Panc1 (cell line): ENCODE measurements around the gene BAX. TPM values are rescaled to one million over a fixed set of nuclear protein-coding genes. Genes with fewer than 3 reads are reported as not detected.
A peak's percentile ranks its signal among the peaks of the same experiment; 100 is the strongest.
"Not testable (repeated sequence)": the region's sequence is repeated elsewhere in the genome, so short reads cannot be mapped to it uniquely, and the experiment has no call there.

Experiments
- ATAC-seq: fragments of 200-7000 bp; cut with Tn5 transposase; 2 replicates; pipeline ENCODE4 v1.9.1; 2020; ENCODE audit warnings: mild to moderate bottlenecking, moderate library complexity
- BruUV-seq: library from RNA; stranded (reverse); fragments of 400-500 nt; replicated peaks from 2 replicates; lab custom pipeline; 2021; lab: Mats Ljungman, UMichigan
- CTCF ChIA-PET: fragments of 300-600 bp; sonication (Branson Sonifier 250); formaldehyde crosslinking; loops from one replicate; lab custom pipeline; 2022; ENCODE audit warnings: antibody characterized with exemption; lab: Charles Lee
- POLR2A ChIA-PET: fragments of 300-600 bp; sonication (Branson Sonifier 250); formaldehyde crosslinking; loops from one replicate; lab custom pipeline; 2022; ENCODE audit warnings: antibody characterized with exemption; lab: Charles Lee
- DNase-seq: peaks from one replicate; pipeline ENCODE4 v3.0.0-alpha.2; 2010; ENCODE audit warnings: low read depth, low spot score
- H3K27ac ChIP-seq: 2 replicates; pipeline ENCODE4 v1.5.1; 2011; ENCODE audit warnings: mild to moderate bottlenecking, low read length, inconsistent platforms
- H3K27me3 ChIP-seq: fragments of 200-500 bp; sonication (Bioruptor generic); 2 replicates; pipeline ENCODE4 v1.6.0; 2014; ENCODE audit warnings: low read length, inconsistent platforms; ENCODE audit not compliant: control insufficient read depth, insufficient read depth
- H3K36me3 ChIP-seq: fragments of 200-500 bp; sonication (Bioruptor generic); 2 replicates; pipeline ENCODE4 v1.5.1; 2014; ENCODE audit warnings: inconsistent platforms, mild to moderate bottlenecking, low read length, moderate library complexity; ENCODE audit not compliant: control insufficient read depth, insufficient read depth
- H3K4me1 ChIP-seq: 2 replicates; pipeline ENCODE4 v1.5.1; 2011; ENCODE audit warnings: inconsistent platforms, mild to moderate bottlenecking, low read length, moderate library complexity; ENCODE audit not compliant: control insufficient read depth, insufficient read depth
- H3K4me3 ChIP-seq, 2 experiments: 2 replicates each; pipeline ENCODE4 v1.5.1; 2011 to 2012; ENCODE audit warnings: low read depth in 2 of 2, low read length in 2 of 2, mild to moderate bottlenecking in 2 of 2, inconsistent platforms in 1 of 2, moderate library complexity in 1 of 2
- H3K9me3 ChIP-seq: fragments of 200-500 bp; sonication (Bioruptor generic); 2 replicates; pipeline ENCODE4 v1.5.1; 2014; ENCODE audit warnings: low read depth, mild to moderate bottlenecking, inconsistent platforms, low read length, moderate library complexity; ENCODE audit not compliant: control insufficient read depth, insufficient read depth
- CTCF ChIP-seq: fragments of 450-650 bp; IDR thresholded peaks from 2 replicates; pipeline ENCODE4 v1.5.1; 2017; ENCODE audit warnings: mild to moderate bottlenecking
- POLR2AphosphoS5 ChIP-seq: IDR thresholded peaks from 2 replicates; pipeline ENCODE4 v1.6.1; 2012; ENCODE audit warnings: mild to moderate bottlenecking, low read depth, low read length, moderate library complexity
- REST ChIP-seq, 2 experiments: IDR thresholded peaks; 2 replicates each; pipeline ENCODE4 v1.6.1; 2011 to 2012; ENCODE audit warnings: low read depth in 2 of 2, control low read depth in 1 of 2, low read length in 1 of 2, mild to moderate bottlenecking in 1 of 2, moderate library complexity in 1 of 2; ENCODE audit not compliant: insufficient read depth in 1 of 2
- SIN3A ChIP-seq: IDR thresholded peaks from 2 replicates; pipeline ENCODE4 v1.6.1; 2012; ENCODE audit warnings: low read depth, mild to moderate bottlenecking, low read length, moderate library complexity, borderline replicate concordance; ENCODE audit not compliant: insufficient read depth
- TCF7L2 ChIP-seq: IDR thresholded peaks from 2 replicates; pipeline ENCODE4 v1.6.1; 2011; ENCODE audit warnings: mild to moderate bottlenecking, low read depth, low read length, inconsistent platforms
- in situ Hi-C: cut with HindIII; loops from 2 replicates; pipeline ENCODE4 v1.10.0; 2016; ENCODE audit warnings: low sequenced_read_pairs, low pct_unique_long_range_greater_than_20kb
- intact Hi-C: fragments of 100-400 bp; cut with micrococcal nuclease; formaldehyde crosslinking; loops from one replicate; pipeline ENCODE4 v1.10.0; 2022; ENCODE audit not compliant: unreplicated experiment
- total RNA-seq: library from RNA; stranded (reverse); gene quantifications from one replicate; pipeline ENCODE4 v1.2.1, GENCODE V29; 2021; ENCODE audit not compliant: unreplicated experiment

BAX gene
- total RNA-seq, 1 experiment from 2014 or later, result 100 TPM

- in situ Hi-C loops (no loop called here), intact Hi-C loops (no loop called here)
- DNase-seq (peak; percentile 83), ATAC-seq (peak; percentile 76)
- ChIA-PET POLR2A (no interaction called here), CTCF (no interaction called here)
- Histone ChIP-seq H3K27me3 (no peaks in the 10 kb centered on the region), H3K4me1 (0 out of 2 replicates have a peak, but pooled peaks cover 3% of the 10 kb centered on the region), H3K9me3 (no peaks in the 10 kb centered on the region), H3K36me3 (no peaks in the 10 kb centered on the region), H3K27ac (peak overlapping the region; percentile 61), H3K4me3 (0 out of 4 replicates have a peak overlapping the region, but pooled peaks of 1 of the 2 experiments have one; percentile 14)
- no peak for TF ChIP-seq REST (IDR thresholded peaks at IDR 0.05; ENCODE audit: insufficient read depth in 1 of 2, low read depth in 2 of 2, low read length in 1 of 2)
- no peak for TF ChIP-seq SIN3A
- TF ChIP-seq CTCF, result no peak
- no peak for TF ChIP-seq TCF7L2
- TF ChIP-seq POLR2AphosphoS5, result no peak
- no TSS peak for BruUV-seq
Measured at GRCh38 chr19:48926909-48927308, 27.8 kb upstream of the BAX start.

GRCh38 chr19:48927692-48928091 is 27.0 kb upstream of the BAX start:
- H3K36me3 ChIP-seq, ATAC-seq, H3K4me3 ChIP-seq, H3K27me3 ChIP-seq, H3K4me1 ChIP-seq, intact Hi-C loops, BruUV-seq, CTCF ChIA-PET, in situ Hi-C loops, H3K9me3 ChIP-seq, DNase-seq: not testable (repeated sequence)
- H3K27ac ChIP-seq, result peak overlapping the region; percentile 29; the same call in 1 of the 2 replicates
- POLR2A ChIA-PET, result interaction anchor here (0.7 kb wide), 1 partner anchor 294 kb away, joined by 8 read pairs; no protein-coding TSS in a partner anchor

- ChIA-PET CTCF (no interaction called here), POLR2A (interaction anchor here (0.6 to 0.7 kb wide), 2 partner anchors 293 to 523 kb away, joined by 8 to 16 read pairs; no protein-coding TSS in a partner anchor)
- in situ Hi-C loops, result no loop called here
- H3K27ac ChIP-seq, result no peak overlapping the region
- no peaks in the 10 kb centered on the region for H3K9me3 ChIP-seq
- no peaks in the 10 kb centered on the region for H3K27me3 ChIP-seq
- H3K4me3 ChIP-seq, result no peak overlapping the region
- TF ChIP-seq SIN3A (no peak), POLR2AphosphoS5 (no peak), REST (IDR thresholded peaks at IDR 0.05; ENCODE audit: insufficient read depth in 1 of 2, low read depth in 2 of 2, low read length in 1 of 2) (no peak), CTCF (no peak), TCF7L2 (no peak)
- H3K36me3 ChIP-seq, result no peaks in the 10 kb centered on the region
- no TSS peak for BruUV-seq
- intact Hi-C loops, result no loop called here
- ATAC-seq (no peak), DNase-seq (no peak)
- H3K4me1 ChIP-seq, result 0 out of 2 replicates have a peak, but pooled peaks cover 3% of the 10 kb centered on the region
Measured at GRCh38 chr19:48928164-48929025, 26.3 kb upstream of the BAX start.
